Ureter (tissue), 1 donor: Measurements from ENCODE around the gene ZMYND11. TPM values are rescaled to one million over a fixed set of nuclear protein-coding genes. Genes with fewer than 3 reads are reported as not detected.

Experiments
- DNase-seq: peaks from one replicate; pipeline ENCODE4 v3.0.0-alpha.2; 2020; ENCODE audit warnings: low spot score
- total RNA-seq: library from RNA; stranded (reverse); gene quantifications from one replicate; pipeline ENCODE4 v1.2.4, GENCODE V29; 2023
- donor health status: DM: yes; HTN: yes; CAD: no.

The ZMYND11 gene
- total RNA-seq, 1 donor from 2014 or later = 106 TPM

DNA sequence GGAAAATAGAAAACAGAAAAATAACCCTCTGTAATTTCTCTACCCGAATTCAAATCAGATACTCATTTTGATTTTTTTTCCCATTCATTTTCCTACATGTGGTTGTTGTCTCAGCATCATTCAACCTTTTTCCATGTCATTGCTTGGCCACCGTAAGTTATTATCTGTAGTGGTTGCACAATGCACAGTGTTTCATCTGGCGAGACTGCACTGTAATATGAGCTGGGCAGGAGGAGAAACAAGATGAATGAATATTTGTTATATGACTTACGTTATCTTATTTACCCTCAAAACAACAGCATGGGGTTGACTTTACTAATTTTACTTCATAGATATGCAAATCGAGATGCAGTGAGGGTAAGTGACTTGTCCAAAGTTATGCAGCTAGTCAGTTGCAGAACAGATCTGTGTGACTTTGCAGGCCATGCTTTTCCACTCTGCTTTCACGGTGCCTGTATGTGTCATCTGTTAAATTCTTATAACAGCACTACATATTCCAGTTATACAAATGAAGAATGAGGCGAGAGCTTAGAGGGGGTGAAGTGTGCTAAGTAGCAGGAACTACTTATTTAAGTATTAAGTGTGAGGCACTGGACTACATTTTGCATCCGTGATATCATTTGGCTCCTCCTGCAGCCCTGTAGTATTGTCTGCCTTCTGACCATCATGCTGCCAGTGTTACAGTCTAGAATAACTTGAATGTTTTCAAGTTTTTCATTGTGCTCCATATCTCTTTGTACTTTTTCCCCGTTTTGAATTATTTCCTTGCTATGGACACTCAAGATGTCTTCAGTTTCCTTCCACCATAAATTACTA is 56.7 kb downstream of the ZMYND11 start:
- no peak for DNase-seq

DNA sequence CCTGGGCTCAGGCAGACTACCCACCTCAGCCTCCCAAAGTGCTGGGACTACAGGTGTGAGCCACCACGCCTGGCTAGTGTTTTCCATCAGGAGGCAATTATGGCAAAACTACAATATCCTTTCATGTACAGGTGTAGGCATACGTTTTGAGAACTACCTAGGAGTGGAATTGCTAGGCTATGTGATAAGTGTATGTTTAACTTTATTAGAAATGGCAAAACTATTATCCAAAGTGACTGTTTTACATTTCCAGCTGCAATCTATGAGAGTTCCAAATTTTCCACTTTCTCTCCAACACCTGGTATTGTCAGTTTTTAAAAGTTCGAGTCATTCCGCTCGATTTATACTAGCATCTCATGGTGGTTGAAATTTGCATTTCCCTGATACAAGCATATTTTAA is 59.0 kb downstream of the ZMYND11 start:
- DNase-seq = no peak

DNA sequence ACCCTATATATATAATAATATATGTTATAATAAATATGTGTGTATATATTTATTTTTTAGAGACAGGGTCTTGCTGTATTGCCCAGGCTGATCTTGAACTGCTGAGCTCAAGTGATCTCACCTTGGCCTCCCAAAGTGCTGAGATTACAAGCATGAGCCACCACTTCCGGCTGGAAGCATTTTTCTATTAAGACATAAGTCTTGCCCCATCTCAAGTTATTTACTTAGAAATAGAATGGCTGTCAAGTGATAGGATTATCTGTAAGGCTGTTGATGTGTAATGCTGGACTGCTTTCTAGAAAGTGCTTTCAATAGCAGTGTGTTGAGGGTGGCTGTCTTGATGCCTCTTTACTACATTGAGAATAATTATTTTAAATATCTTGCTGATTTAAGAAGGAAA is 65.2 kb downstream of the ZMYND11 start:
- DNase-seq = no peak

DNA sequence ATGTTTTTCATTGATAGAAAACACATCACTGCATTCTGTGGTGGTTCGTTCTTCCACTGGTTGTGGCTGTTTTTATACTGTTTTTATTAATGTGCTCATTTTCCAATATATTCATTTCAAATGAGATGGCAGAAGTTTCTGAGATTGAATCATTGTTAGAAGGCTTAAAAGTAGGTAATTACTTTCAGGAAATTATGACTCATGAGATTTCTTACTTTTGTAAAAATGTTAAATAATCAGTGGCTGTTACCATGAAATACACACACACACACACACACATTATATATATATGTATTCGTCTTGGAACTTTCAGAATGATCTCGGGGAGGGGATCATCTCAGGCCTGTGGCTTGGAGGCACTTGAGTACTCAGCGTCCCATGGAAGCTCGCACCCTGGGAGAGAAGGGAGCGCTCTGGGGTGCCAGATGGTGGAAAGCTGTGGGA is 66.1 kb downstream of the ZMYND11 start:
- no peak for DNase-seq

DNA sequence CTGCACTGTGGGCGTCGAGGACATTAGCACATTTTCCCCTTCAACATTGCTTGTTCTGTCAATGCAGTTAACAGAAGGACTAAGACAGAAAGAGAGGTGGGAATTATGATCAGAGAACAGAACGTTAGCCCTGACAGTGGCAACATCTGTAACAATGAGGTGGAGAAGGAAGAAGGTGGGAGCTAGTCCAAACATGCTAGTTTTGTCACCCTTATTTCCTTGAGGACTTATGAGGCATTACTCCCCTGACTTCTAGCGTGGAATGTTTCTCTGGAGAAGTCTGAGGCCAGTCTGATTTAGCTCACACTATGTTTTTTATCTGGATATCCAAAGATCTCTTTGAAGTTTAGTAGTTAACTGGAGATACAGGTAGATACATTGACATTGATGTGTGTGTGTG is 73.4 kb downstream of the ZMYND11 start:
- DNase-seq = no peak

DNA sequence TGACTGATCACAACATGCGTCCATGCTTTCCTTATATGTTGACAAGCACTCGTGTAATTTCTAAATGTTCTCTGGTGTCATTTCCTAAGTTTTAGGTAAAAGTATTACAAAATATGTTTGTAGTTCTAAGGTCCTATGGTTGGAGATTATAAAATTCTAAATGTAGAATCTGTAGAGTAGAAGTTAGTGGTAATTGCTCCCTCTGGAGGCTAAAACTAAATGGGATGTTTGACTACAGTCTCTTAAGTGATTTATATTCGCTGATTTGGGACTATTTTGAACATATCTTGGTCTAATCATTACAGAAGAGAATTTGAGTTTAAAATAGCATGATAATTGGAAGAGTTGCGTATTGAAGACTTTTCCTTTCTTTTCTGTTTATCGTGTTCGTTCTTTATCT is 74.1 kb downstream of the ZMYND11 start:
- no peak for DNase-seq

DNA sequence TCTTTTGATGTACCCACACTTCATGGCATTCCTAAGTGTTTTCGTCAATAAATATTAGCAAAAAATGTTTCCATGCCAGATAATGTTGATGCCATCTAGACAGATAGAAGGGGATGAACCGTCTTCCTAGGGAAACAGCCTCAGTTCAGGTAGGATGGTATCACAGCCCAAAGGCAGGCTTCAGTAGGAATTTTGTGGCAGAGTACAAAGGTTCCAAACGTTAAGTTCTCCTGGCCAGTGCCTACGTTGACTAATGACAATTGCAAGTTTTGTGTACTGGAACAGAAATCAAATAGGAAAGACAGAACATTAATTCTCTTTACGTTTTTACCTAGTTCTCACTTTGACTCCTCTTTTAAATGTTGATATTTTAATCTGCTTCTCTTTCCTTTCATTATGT is 75.0 kb downstream of the ZMYND11 start:
- DNase-seq = no peak

DNA sequence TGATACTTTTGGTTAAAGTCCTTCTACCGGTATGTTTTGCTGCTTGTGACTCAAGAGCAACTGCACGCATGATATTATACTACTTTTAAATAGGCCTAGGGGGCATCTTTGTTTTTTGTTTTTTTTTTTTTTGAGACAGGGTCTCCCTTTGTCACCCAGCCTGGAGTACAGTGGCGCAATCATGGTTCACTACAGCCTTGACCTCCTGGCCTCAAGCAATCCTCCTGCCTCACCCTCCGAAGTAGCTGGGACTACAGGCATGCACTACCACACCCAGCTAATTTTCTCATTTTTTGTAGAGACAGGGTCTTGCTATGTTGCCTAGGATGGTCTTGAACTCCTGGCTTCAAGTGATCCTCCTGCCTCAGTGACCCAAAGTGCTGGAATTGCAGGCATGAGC is 80.2 kb downstream of the ZMYND11 start:
- no peak for DNase-seq

DNA sequence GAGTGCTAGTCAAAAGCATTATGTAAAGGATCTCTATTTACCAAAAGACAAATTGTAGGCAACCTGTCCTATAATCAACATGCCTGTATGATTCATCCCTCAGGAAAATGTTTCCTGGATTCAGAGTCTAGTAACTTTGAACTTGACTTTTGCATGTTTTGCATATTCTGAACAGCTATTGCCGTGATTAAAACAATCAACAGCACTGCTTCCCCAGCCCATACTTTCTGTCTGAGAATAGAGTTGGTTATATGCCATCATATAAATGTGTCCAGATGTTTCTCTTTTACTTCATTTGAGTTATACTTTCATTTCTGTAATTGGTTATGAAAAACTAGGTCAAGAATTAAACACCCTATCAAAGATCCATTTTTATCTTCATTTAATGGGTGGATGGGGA is 83.5 kb downstream of the ZMYND11 start:
- no peak for DNase-seq

DNA sequence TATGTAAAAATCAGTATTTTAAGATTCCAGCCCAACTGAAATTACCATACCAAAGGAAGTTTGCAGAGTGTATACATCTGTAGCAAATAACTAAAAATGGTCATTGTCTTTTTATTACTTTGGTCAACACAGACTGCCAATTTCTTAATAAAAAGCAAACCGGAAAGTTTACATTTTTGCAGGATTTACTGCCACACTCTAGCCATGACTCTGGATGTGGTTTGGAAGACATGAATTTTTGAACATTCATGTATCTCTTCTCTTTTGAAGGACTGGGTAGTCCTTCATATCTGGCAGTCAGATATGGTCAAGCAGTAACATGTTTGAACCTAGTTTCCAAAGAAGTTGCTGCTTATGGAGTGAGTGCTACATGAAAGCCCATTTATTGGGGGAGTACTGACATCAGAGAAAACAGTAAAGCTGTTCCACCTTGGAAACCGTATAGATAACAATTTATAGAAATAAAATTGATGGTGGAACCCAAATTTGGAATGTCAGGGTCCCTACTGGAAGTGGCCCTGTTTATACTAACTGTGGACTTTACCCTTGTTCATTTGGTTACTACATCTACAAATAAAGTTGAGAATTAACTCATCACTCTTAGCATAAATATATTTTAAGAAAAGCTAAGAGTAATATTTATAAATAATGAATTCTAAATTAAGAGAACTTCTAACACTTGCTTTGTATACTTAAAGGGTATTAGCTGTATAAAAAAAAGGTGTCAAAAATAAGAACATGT is 84.6 kb downstream of the ZMYND11 start:
- DNase-seq = no peak

DNA sequence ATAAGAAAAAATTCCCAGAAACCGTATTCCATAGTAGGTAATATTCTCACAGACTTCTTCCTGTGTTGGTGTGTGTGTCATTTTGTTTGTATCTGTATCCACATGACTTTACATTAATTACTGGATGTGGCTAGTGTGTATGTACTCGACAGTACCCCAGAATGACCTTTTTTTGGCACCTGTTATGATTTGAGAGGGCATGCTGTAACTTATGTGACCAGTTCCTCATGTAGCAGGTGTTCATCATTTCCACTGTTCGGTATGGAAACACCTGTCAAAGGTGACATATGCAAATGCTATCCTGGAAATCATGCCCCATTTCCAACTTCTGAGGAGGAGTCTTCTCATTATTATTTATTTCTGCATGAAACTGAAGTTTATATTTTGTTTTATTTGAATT is 89.3 kb downstream of the ZMYND11 start:
- DNase-seq = no peak

DNA sequence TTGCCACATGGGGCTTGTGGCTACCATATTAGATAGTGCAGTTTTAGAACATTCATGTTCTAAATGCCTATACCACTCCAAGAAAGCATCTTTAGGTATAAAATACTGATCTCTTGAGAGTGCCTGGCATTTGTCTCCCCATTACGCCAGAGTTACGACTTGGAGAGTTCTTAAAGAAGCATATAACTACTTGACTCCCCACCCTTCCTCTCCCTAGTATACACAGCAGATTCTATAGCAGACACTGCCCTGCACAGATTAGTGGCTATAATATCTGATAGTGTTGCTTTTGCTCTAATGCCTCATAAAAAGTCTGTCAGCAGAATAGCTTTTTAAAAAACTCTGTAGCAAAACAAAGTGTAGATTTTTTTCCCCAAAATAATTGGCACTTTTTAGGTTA is 90.8 kb downstream of the ZMYND11 start:
- no peak for DNase-seq

DNA sequence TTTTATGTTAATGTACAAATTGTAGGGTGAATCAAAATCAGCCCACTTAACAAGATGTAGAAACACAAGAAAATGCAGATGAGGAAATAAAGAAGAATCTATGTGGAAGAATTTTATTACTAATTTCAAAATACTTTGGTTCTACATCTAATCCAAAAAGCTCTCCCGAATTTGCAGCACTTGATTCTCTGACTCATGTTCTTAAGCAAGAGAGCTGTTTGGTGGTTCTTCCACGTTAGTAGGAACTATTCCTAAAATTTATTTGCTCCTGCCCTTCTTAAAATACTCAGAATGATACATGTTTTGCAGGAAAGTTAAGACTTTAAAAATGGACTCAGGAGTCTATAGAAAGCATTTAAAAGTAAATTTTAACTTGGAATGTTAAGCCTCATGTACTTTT is 91.8 kb downstream of the ZMYND11 start:
- no peak for DNase-seq

DNA sequence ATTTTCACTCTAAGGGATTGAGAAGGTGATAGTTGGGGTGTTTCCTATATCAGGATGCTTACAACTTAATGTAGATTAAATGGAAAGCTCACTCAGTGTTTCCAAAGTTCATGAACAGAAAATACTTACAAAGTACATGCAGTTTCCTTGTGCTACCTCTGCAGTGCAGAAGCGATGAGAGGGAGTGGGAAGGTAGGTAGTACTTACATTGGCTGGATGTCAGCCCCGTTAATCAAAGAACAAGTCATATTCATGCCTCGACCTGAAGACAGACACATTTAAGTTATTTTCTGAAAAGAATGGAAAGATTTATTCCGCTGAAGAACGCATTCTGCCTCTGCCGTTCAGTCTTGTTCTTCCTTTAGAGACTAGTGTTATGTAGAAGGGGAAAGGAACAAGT is 93.1 kb downstream of the ZMYND11 start:
- DNase-seq = no peak

DNA sequence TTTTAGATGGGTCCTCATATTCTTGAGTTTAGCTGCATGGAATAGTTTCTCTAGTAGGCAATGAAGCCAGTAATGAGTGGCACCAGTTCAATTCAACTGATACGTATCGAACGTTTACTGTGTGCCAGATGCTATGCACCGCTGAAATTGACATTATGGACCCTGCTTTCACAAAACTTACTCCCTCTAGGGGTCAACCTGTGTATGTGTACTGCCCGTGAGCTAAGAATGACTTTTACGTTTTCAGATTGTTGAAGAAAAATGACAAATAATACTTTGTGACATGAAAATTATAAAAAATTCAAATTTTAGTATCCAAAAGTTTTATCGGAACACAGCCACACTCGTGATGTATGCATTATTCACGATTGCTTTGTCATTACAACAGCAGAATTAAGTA is 95.5 kb downstream of the ZMYND11 start:
- DNase-seq = no peak

DNA sequence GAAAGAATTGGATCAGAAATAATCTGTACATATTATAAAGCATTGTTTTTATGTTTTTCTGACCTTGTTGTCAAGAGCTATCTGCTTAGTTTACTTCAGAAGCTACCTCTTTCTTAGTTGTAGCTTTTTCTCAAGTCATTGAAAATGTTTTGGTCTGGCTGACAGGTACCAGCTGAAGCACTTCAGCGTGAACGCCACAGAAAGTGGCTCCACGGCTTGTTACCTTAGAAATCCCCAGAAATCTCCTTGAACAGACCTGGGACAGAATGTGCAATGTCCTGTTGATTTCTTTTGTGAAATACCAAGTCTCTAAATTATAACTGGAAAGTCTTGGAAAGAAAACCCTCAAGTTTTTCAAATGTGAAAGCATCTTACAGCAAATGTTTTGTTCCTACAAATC is 96.8 kb downstream of the ZMYND11 start:
- DNase-seq = no peak

DNA sequence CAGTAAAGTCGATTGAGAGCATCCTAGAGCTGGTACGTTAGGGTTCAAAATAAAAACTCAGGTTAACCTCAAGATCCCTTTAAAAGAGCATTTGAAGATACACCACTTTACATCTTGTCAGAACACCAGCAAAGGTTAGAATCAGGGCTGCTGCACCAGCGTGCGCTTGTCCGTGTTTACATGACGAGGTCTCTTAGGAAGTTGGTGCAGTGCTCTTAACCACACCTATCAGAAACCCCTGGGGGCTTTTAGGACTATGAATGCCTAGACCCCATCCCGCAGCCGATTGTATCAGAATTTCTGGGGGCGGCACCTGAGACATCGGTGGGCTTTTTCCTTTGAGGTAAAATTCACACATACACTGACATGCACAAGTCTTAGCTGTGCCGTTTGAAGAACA is 97.6 kb downstream of the ZMYND11 start:
- DNase-seq = no peak

DNA sequence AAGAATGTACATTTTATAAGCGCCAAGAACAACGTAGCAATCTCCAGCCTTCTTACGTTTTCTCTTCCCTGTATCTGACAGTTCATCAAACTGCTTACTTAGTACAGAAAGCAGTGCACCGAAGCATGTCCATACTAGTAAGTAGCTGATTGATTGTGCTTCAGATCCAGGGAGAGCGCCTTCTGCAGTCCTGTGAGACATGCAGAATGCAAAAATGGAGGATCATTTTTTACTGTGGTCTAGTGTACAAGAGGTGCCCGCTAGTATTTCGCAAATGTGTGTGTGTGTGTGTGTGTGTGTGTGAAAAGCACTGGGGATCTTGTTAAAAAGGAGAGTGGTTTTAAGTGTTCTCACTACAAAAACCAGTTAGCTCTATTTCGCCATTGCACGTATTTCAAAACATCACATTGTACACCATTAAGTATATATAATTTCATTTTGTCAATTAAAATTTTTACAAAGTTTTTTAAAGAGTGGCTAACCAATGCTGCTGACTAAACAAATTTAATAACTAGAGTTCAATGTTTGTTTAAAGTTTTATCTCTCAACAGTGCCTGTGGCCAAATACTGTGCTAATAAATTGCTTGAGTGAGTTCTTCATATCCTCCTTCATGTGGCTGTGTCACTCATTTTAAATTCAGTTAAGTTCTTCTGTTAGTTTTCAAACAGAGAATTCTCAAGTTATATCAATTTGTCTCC is 99.6 kb downstream of the ZMYND11 start:
- no peak for DNase-seq

DNA sequence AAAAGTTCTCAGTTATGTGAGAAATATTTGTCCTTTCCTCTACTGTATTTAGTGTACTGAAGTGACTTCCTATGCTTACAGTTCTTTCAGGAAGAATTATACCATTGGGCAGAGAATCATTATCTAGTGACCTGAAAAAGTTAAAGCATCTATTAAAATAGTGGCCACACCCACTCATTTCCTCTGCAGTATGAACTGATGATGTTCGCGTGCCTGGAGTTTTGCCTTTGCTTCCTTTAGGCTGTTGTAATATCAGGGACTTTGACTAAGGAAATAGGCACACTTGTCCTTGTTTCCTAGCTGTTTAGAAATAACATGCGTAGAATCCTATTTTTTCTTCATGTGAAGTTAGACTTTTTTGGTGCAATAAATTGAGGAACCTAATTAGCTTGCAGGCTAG is 100.7 kb downstream of the ZMYND11 start:
- no peak for DNase-seq

DNA sequence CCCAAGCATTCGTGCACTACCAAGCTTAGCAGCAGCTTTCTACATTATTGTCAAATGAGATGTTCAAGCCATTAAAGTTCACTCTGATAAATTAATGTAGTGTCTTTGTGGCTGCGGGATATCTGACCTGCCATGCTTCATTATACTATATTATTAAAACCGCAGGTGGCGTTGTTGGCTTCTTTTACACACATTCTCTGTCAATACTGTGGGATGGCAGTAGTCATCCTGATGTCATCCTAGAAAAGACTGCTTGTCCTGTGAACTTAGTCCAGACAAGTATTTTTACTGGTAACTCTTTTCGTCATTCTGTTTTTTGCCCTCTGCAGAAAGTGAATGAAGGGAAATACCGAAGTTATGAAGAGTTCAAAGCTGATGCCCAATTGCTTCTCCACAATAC is 103.9 kb downstream of the ZMYND11 start:
- DNase-seq = no peak

DNA sequence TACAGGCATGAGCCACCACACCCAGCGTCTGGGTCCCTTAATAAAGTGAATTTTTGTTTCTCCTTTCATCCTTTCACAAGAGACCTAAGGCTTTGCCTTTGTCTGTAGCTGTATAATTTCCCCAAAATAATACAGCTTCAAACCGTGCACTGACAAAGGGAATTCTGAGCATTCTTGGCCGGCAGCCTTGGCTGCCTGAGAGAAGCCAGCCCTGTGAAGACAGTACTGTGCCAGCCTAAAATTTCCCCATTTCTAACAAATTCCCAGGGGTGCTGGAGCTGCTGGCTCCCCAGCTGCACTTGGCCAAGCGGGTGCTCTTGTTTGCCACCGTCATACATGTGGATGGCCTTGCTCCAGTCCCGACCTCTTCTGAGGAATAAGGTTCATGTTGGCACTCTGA is 106.2 kb downstream of the ZMYND11 start:
- DNase-seq = no peak

DNA sequence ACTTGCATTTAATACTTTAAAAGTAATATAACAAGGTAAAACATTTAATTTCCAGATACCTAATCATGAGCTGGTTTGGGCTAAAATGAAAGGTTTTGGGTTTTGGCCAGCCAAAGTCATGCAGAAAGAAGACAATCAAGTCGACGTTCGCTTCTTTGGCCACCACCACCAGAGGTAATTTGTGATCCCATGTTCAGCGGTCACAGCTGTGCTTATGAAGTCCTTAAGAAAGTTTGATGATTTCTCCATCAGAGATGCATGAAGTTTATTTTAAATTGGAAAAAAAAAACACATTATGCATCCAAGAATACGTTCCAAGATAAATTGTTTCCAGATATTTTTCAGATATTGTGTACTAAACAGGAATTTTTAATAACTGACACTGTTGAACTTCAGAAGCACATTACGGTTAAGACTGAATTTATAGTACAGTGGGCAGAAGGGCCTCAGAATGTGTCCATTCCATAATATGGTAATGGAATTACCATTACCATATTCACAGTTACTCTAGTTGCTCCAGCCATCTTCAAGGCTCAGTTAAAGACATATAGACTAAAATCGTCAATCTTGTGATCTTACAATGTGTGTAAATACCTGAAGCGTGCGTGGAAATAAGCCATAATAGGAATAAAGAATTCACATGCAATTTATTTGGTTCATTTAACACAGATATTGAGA is 106.8 kb downstream of the ZMYND11 start:
- DNase-seq = no peak
